HepG2 (cell line): ENCODE measurements around the gene LGALS4. TPM values are rescaled to one million over a fixed set of nuclear protein-coding genes. Genes with fewer than 3 reads are reported as not detected.

Source experiments
- JARID2 ChIP-seq: sonication (generic); formaldehyde crosslinking; IDR thresholded peaks from 2 replicates; pipeline ENCODE4 v1.8.1; 2023; ENCODE audit warnings: missing genetic modification reagents, inconsistent platforms; ENCODE audit not compliant: insufficient replicate concordance
- KAT2B ChIP-seq: fragments of 150-350 bp; IDR thresholded peaks from 2 replicates; pipeline ENCODE4 v1.6.1; 2014; ENCODE audit warnings: low read depth, low read length, borderline replicate concordance
- SMAD9 ChIP-seq: sonication (generic); formaldehyde crosslinking; IDR thresholded peaks from 2 replicates; pipeline ENCODE4 v1.5.1; 2020; ENCODE audit warnings: mild to moderate bottlenecking, missing genetic modification reagents
- SP1 ChIP-seq, 2 experiments: fragments of 450-650 bp in 1 of 2; sonication (generic) in 1 of 2; formaldehyde crosslinking in 1 of 2; IDR thresholded peaks; 2 replicates each; pipeline versions ENCODE4 v1.4.0 to v1.6.1; 2016 to 2020; ENCODE audit warnings: missing genetic modification reagents in 1 of 2
- ZMYM2 ChIP-seq: sonication (generic); formaldehyde crosslinking; IDR thresholded peaks from 2 replicates; pipeline ENCODE4 v1.8.0; 2022; ENCODE audit warnings: mild to moderate bottlenecking, missing genetic modification reagents
- ZNF790 ChIP-seq: sonication (generic); formaldehyde crosslinking; IDR thresholded peaks from 2 replicates; pipeline ENCODE4 v1.8.0; 2022; ENCODE audit warnings: missing genetic modification reagents, mild to moderate bottlenecking, borderline replicate concordance
- polyA plus RNA-seq, 8 experiments: library from polyadenylated mRNA; depleted of rRNA in 3 of 8; stranded (reverse) in 7 of 8; unstranded in 1 of 8; fragments of >200 nt; fragmentation: Illumina TruSeq in 4 of 8; extraction: Trizol in 4 of 8; gene quantifications; 2 replicates each; pipeline versions ENCODE4 v1.2.1 to v1.2.3, GENCODE V29; 2011 to 2016; ENCODE audit warnings: low read depth in 4 of 8, missing spikeins in 1 of 8, mixed read lengths in 1 of 8; ENCODE audit not compliant: insufficient read depth in 1 of 8
- total RNA-seq, 5 experiments: library from RNA; depleted of rRNA; stranded (reverse); fragments of >200 nt; fragmentation: Illumina TruSeq; extraction: Trizol; gene quantifications; 2 replicates each; pipeline ENCODE4 v1.2.3, GENCODE V29; 2016; ENCODE audit warnings: low read depth in 1 of 5
- TF ChIP-seq, protein P1 (sequence below): IDR thresholded peaks from 2 replicates; pipeline ENCODE4 v1.6.1; 2016; ENCODE audit warnings: low read depth, missing genetic modification reagents, missing compliant biosample characterization
- TF ChIP-seq, protein P2 (sequence below): sonication (generic); formaldehyde crosslinking; IDR thresholded peaks from 2 replicates; pipeline ENCODE4 v1.5.1; 2020; ENCODE audit warnings: mild to moderate bottlenecking, missing genetic modification reagents, moderate library complexity
- TF ChIP-seq, protein P3 (sequence below): sonication (generic); formaldehyde crosslinking; IDR thresholded peaks from 2 replicates; pipeline ENCODE4 v1.4.0; 2020; ENCODE audit warnings: missing genetic modification reagents
- TF ChIP-seq, protein P4 (sequence below): sonication (generic); formaldehyde crosslinking; IDR thresholded peaks from 2 replicates; pipeline ENCODE4 v1.8.0; 2022; ENCODE audit warnings: mild to moderate bottlenecking, missing genetic modification reagents; ENCODE audit not compliant: insufficient replicate concordance
- TF ChIP-seq, protein P5 (sequence below): sonication (generic); formaldehyde crosslinking; IDR thresholded peaks from 2 replicates; pipeline ENCODE4 v1.9.0; 2022; ENCODE audit warnings: low read depth, missing genetic modification reagents

LGALS4 gene
- total and polyA plus RNA-seq, 2 of the 13 experiments (the other 11 are each of a cell fraction or from before 2014, with no cell fraction given), result 0.24 to 0.71 TPM

DNA sequence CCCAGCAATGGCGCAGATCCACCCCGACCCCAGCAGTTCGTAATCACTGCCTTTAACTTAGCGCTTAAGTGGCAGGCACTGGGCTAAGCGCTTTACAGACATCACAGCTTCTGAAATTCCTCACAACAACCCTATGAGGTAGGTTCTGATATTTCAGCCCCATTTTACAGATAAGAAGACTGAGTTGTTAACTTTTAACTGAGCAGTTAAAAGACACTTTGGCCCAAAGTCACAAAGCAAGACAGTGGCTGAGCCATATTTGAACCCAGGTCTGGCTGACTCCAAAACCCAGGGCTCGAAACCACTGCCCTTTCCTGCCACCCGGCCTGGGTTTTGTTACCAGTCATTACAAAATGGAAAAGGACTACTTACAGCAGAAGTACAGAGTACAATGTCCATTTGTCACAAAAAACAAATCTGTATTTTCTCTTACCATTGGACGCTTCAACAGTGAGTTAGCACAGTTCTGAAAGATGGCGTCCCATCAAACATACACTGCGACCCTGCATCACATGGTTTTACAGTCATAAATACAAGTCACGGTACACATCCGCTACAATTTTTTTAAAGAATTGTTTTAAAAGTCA lies 28.5 kb upstream of the LGALS4 start (continued):
- TF ChIP-seq JARID2 (CRISPR knock-in tag) (no peak), KAT2B (no peak), SMAD9 (CRISPR knock-in tag) (no peak), ZMYM2 (no peak), ZNF790 (CRISPR knock-in tag) (no peak), SP1 (IDR thresholded peaks at IDR 0.05) (no peak), SP1 (CRISPR knock-in tag; IDR thresholded peaks at IDR 0.05) (no peak)
- TF ChIP-seq, protein P1, sequence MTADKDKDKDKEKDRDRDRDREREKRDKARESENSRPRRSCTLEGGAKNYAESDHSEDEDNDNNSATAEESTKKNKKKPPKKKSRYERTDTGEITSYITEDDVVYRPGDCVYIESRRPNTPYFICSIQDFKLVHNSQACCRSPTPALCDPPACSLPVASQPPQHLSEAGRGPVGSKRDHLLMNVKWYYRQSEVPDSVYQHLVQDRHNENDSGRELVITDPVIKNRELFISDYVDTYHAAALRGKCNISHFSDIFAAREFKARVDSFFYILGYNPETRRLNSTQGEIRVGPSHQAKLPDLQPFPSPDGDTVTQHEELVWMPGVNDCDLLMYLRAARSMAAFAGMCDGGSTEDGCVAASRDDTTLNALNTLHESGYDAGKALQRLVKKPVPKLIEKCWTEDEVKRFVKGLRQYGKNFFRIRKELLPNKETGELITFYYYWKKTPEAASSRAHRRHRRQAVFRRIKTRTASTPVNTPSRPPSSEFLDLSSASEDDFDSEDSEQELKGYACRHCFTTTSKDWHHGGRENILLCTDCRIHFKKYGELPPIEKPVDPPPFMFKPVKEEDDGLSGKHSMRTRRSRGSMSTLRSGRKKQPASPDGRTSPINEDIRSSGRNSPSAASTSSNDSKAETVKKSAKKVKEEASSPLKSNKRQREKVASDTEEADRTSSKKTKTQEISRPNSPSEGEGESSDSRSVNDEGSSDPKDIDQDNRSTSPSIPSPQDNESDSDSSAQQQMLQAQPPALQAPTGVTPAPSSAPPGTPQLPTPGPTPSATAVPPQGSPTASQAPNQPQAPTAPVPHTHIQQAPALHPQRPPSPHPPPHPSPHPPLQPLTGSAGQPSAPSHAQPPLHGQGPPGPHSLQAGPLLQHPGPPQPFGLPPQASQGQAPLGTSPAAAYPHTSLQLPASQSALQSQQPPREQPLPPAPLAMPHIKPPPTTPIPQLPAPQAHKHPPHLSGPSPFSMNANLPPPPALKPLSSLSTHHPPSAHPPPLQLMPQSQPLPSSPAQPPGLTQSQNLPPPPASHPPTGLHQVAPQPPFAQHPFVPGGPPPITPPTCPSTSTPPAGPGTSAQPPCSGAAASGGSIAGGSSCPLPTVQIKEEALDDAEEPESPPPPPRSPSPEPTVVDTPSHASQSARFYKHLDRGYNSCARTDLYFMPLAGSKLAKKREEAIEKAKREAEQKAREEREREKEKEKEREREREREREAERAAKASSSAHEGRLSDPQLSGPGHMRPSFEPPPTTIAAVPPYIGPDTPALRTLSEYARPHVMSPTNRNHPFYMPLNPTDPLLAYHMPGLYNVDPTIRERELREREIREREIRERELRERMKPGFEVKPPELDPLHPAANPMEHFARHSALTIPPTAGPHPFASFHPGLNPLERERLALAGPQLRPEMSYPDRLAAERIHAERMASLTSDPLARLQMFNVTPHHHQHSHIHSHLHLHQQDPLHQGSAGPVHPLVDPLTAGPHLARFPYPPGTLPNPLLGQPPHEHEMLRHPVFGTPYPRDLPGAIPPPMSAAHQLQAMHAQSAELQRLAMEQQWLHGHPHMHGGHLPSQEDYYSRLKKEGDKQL (CRISPR knock-in tag), result no peak
- TF ChIP-seq, protein P2, sequence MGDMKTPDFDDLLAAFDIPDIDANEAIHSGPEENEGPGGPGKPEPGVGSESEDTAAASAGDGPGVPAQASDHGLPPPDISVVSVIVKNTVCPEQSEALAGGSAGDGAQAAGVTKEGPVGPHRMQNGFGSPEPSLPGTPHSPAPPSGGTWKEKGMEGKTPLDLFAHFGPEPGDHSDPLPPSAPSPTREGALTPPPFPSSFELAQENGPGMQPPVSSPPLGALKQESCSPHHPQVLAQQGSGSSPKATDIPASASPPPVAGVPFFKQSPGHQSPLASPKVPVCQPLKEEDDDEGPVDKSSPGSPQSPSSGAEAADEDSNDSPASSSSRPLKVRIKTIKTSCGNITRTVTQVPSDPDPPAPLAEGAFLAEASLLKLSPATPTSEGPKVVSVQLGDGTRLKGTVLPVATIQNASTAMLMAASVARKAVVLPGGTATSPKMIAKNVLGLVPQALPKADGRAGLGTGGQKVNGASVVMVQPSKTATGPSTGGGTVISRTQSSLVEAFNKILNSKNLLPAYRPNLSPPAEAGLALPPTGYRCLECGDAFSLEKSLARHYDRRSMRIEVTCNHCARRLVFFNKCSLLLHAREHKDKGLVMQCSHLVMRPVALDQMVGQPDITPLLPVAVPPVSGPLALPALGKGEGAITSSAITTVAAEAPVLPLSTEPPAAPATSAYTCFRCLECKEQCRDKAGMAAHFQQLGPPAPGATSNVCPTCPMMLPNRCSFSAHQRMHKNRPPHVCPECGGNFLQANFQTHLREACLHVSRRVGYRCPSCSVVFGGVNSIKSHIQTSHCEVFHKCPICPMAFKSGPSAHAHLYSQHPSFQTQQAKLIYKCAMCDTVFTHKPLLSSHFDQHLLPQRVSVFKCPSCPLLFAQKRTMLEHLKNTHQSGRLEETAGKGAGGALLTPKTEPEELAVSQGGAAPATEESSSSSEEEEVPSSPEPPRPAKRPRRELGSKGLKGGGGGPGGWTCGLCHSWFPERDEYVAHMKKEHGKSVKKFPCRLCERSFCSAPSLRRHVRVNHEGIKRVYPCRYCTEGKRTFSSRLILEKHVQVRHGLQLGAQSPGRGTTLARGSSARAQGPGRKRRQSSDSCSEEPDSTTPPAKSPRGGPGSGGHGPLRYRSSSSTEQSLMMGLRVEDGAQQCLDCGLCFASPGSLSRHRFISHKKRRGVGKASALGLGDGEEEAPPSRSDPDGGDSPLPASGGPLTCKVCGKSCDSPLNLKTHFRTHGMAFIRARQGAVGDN (CRISPR knock-in tag), result no peak
- TF ChIP-seq, protein P3, sequence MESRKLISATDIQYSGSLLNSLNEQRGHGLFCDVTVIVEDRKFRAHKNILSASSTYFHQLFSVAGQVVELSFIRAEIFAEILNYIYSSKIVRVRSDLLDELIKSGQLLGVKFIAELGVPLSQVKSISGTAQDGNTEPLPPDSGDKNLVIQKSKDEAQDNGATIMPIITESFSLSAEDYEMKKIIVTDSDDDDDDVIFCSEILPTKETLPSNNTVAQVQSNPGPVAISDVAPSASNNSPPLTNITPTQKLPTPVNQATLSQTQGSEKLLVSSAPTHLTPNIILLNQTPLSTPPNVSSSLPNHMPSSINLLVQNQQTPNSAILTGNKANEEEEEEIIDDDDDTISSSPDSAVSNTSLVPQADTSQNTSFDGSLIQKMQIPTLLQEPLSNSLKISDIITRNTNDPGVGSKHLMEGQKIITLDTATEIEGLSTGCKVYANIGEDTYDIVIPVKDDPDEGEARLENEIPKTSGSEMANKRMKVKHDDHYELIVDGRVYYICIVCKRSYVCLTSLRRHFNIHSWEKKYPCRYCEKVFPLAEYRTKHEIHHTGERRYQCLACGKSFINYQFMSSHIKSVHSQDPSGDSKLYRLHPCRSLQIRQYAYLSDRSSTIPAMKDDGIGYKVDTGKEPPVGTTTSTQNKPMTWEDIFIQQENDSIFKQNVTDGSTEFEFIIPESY (CRISPR knock-in tag), result peak; percentile 32; the same call in 1 of the 2 replicates
- TF ChIP-seq, protein P4, sequence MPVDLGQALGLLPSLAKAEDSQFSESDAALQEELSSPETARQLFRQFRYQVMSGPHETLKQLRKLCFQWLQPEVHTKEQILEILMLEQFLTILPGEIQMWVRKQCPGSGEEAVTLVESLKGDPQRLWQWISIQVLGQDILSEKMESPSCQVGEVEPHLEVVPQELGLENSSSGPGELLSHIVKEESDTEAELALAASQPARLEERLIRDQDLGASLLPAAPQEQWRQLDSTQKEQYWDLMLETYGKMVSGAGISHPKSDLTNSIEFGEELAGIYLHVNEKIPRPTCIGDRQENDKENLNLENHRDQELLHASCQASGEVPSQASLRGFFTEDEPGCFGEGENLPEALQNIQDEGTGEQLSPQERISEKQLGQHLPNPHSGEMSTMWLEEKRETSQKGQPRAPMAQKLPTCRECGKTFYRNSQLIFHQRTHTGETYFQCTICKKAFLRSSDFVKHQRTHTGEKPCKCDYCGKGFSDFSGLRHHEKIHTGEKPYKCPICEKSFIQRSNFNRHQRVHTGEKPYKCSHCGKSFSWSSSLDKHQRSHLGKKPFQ, result no peak
- TF ChIP-seq, protein P5, sequence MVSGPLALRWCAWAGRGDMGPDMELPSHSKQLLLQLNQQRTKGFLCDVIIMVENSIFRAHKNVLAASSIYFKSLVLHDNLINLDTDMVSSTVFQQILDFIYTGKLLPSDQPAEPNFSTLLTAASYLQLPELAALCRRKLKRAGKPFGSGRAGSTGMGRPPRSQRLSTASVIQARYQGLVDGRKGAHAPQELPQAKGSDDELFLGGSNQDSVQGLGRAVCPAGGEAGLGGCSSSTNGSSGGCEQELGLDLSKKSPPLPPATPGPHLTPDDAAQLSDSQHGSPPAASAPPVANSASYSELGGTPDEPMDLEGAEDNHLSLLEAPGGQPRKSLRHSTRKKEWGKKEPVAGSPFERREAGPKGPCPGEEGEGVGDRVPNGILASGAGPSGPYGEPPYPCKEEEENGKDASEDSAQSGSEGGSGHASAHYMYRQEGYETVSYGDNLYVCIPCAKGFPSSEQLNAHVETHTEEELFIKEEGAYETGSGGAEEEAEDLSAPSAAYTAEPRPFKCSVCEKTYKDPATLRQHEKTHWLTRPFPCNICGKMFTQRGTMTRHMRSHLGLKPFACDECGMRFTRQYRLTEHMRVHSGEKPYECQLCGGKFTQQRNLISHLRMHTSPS, result no peak
